Embryonic facial prominence (tissue), 1 donor: Measurements from ENCODE around the gene UGT2B7.
"Not testable (repeated sequence)": the region's sequence is repeated elsewhere in the genome, so short reads cannot be mapped to it uniquely, and the experiment has no call there.

Experiments used
- DNase-seq: peaks from one replicate; pipeline ENCODE4 v3.0.0-alpha.2; 2016; ENCODE audit errors: extremely low spot score

Gene UGT2B7

DNA sequence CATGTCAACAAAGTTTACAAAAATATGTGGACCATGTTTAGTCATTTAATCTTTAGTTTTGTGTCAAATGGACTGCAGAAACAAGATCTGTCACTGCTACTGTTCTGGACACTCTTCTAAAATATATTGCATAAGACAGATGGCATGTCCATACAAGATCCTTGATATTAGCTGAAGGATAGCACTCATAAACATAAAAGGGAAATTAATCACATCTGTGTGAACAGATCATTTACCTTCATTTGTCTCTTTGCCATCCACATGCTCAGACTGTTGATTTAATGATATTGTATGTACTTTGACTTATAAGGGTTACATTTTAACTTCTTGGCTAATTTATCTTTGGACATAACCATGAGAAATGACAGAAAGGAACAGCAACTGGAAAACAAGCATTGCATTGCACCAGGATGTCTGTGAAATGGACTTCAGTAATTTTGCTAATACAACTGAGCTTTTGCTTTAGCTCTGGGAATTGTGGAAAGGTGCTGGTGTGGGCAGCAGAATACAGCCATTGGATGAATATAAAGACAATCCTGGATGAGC, at the start of gene UGT2B7:
Gene UGT2B7 (plus strand): TSS at position 364 of the 546 bp plus-strand sequence. CDS start 47 bp downstream, at position 411.
- DNase-seq: no peak

DNA sequence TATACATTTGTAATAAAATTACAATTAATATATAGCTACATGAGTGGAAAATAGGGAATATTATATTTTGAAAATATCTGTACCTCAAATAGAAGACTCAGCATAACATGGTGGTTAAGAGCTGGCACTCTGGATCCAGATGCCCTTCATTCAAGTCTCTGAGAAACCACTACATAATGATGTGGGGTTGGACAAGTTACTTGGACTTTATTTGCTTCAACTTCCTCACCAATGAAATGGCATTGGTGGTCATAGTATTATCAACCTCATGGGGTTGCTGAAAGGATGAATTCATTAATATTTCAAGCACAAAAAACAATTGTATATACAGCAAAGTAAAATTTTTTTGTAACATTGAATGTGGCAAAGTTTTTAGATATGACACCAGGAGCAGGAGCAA, 46.4 kb upstream of the UGT2B7 start:
- no peak for DNase-seq

DNA sequence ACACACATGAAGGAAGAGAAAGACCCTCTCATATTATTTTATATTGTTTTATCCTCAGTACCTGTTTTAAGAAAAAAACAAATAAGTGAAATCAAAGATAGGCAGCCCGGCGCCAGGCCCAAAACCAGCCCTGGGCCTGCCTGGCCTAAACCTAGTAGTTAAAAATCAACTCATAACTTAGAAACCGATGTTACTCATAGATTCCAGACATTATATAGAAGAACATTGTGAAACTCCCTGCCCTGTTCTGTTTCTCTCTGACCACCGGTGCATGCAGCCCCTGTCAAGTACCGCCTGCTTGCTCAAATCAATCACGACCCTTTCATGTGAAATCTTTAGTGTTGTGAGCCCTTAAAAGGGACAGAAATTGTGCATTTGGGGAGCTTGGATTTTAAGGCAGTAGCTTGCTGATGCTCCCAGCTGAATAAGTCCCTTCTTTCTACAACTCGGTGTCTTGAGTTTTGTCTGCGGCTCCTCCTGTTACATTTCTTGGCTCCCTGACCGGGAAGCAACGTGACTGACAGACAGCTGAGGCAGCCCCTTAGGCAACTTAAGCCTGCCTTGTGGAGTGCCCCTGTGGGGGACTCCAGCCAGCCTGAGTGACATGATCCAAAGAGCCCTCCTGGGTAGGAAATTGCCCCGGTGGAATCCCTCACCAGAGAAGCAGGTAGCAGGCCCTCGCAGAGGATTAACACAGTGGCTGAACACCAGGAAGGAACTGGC, 45.3 kb upstream of the UGT2B7 start:
- not testable (repeated sequence) for DNase-seq

DNA sequence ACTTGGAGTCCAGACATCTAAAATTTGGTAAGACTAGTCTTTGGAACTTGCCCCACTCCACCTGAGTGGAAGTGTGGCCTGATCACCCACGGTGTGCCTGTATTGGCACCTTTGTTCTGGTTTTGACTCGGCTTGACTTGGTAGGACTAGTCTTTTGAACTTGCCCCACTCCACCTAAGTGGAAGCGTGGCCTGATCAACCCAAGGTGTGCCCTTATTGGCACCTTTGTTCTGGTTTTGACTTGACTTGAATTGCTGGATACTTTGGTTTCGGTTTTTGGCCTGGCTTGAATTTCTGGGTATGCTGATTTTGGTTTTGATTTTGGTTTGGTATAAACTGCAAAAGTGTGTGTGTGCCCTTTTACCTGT, 44.7 kb upstream of the UGT2B7 start:
- DNase-seq: no peak

DNA sequence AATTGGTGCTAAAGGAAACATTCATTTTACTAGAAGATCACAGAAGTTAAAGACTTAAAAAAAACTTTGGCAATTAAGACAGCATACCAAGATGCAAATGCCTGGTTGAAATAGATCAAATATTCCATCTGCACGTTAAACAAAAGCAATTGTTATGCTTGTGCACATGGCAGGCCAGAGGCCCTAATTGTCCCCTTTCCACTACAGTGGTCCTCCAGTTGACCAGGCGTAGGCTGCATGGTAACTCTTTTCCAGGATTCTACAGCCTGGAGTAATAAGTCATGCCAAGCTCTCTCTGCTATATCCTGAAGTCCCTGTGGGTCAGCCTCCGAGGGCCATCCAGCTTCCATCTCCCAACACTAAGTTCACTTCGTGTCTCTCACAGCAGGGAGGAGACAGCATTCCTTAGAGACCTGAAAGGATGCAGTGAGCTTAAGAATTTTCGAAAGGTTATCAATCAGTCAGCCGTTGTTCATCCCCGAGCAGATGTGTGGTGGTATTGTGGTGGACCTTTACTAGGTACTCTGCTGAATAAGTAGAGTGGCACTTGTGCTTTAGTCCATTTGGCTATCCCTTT, 42.9 kb upstream of the UGT2B7 start:
- DNase-seq: not testable (repeated sequence)

DNA sequence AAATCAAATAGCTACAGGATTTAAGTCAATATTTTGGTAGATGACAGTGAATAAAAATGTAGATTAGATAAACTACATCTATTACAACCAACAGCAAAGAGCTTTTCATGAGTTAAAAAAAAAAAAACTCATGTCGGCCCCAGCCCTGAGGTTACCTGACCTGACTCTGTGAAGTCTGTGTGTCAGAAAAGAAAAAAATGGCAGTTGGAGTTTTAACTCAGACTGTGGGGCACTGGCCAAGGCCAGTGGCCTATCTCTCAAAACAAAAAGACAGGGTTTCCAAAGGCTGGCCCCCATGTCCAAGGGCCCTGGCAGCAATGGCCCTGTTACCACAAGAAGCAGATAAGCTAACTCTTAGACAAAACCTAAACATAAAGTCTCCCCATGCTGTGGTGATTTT, 42.2 kb upstream of the UGT2B7 start:
- DNase-seq: not testable (repeated sequence)

DNA sequence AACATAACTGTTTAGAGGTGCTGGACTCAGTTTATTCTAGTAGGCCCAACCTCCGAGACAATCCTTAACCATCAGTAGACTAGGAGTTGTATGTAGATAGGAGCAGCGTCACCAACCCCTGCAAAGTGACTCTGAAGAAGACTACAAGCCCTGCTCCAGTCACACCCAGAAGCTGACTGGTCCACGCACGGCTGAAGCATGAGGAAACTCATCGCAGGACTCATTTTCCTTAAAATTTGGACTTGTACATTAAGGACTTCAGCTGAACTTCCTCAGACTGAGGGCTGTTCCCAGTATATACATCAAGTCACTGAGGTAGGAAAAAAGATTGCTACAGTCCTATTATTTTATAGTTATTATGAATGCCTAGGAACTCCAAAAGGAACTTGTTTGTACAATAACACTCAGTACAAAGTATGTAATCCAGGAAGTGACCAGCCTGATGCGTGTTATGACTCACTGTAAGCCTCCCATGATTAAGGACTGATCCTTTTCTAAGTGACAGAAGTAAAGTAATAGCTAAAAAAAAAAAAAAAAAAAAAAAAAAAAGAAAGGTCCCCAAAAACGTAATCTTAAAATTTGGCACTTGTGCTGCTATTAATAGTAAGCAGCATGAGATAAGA, 41.6 kb upstream of the UGT2B7 start:
- DNase-seq: no peak

DNA sequence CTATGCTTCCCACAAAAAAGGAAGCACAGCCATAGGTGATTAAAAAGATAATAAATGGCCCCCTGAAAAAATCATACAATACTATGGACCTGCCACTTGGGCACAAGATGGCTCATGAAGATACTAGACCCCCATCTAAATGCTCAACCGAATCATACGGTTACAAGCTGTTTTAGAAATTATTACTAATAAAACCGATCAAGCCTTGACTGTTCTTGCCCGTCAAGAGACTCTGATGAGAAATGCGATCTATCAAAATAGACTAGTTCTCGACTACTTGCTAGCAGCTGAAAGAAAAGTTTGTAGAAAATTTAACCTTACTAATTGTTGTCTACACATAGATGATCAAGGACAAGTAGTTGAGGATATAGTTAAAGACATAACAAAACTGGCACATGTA, 40.1 kb upstream of the UGT2B7 start:
- DNase-seq: no peak

DNA sequence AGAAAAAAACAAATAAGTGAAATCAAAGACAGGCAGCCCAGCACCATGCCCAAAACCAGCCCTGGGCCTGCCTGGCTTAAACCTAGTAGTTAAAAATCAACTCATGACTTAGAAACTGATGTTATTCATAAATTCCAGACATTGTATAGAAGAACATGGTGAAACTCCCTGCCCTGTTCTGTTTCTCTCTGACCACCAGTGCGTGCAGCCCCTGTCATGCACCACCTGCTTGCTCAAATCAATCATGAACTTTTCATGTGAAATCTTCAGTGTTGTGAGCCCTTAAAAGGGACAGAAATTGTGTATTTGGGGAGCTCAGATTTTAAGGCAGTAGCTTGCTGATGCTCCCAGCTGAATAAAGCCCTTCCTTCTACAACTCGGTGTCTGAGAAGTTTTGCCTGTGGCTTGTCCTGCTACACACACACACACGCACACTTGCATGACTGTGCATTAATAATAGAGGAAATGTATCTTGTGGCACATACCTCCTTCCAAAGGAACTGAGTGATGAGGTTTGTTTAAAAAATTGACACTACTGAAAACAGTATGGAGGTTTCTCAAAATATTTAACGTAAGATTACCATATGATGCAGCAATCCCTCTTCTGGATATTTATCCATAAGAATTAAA, 39.2 kb upstream of the UGT2B7 start:
- no peak for DNase-seq

DNA sequence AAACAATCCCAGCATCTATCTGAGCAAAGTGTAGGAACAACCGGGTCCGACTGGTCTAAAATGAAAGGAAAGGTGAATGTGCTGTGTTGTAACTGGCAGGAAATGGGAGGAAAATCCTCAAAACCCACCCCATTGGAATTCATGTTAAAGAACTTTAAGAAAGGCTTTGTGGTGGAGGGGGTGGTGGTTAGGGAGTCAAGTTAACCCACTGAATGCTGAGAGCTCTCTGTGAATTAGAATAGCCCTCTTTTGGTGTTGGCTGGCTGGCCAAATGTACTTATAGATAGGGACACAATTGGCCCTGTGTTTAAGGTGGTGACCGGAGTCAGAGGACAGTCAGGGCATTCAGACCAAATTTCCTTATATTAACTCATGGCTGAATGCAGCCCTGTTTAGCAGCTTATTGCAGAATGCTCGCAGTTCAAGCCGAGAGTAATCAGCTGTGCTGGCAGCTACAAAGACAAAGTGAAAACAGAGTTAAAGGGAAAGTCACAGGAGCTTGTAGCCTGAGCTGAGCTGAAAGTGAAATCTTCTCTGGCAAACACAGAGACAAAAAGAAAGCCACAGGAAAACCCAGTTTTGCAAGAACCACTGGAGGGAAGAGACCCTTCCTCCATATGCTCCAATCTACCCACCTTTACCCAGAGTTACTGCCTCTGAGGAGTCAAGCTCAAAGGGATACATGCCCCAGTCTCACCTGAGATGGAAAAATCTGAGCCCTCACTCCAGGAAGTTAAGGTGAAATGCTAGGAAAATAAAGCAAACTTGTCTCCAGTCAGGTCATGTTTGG, 38.5 kb upstream of the UGT2B7 start:
- DNase-seq: peak; percentile 6

DNA sequence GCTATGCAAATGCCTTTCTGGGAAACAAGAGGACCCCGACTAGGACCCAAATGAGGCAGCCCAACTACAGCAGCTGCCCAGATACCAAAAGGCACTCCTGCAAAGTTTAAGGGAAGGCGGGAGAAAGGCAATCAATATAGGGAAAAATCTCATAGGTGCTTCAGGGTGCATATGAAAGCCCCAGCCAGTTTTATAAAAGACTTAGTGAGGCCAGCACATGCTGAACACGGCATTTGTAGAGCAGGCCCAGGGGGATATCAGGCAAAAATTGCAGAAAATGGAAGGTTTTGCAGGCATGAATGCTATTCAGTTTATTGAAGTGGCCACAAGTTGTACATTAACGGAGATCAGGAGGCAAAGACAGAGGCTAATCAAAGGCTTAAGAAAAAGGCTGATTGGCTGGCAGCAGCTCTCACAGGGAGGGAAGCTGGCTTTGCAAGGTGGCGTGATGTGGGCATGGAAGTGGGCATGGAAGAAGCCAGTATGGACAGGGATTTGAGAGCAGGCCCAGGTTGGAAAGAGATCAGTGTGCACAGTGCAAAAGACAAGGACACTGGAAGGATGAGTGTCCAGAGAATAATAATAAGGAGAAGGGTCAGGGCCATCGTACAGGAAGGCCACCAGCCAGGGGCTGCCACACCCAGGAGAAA, 37.7 kb upstream of the UGT2B7 start:
- no peak for DNase-seq

DNA sequence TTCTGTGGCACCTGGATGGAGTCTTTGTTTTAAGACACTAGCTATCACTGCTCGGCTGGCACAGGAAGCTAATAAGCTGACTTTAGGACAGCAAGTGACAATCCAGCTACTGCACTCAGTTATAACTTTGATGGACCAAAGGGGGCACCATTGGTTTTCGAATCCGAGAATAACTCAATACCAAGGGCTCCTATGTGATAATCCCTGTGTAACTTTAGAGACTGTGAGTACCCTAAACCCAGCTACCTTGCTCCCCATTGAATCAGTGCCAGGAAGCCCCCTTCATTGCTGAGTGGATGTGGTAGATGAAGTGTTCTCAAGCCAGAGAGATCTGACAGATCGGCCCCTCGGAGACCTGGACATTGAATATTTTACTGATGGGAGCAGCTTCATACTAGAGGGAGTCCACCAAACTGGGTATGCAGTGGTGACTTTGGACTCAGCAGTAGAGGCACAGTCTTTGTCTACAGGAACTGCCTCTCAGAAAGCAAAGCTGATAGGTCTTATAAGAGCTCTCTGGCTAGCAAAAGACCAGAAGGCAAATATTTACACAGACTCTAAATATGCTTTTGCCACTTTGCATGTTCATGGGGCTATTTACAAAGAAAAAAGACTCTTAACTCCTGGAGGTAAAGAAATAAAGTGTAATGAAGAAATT, 35.5 kb upstream of the UGT2B7 start:
- DNase-seq: no peak

DNA sequence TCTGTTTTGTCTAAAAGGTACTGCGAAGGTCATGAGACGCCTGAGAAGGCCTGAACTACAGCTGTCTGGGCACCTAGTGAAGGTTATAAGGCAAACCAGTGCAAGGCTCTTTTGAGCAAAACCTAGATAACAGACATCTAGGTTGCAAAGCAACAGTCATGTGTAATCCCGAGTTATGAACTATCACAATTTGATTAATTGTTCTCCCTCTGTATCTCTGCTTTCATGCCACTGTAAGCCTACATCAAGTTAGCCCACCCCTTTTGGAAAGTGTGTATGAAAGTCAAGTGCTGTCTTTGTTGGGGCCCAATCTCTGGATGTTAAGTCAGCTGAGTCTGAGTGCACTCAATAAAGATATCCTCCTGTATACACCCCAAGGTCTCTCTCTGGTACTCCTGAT, 31.9 kb upstream of the UGT2B7 start:
- DNase-seq: no peak

DNA sequence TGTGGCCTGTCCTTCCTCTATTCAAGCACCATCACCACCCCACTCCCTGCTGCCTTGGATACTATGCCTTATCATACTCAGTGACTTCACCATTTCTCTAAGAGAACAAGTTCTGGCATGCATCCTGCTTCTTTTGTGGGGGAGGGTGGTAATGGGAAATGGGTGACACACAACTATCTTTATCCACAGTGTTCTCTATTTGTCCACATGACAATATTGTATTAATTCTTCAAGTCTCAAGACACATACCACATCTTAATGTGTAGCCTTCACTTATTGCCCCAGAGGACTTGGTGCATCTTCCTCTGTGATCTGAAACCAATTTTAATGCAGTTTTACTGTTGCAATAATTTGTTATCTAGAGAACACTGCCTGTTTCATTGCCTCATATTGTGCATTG, 29.3 kb upstream of the UGT2B7 start:
- DNase-seq: no peak

DNA sequence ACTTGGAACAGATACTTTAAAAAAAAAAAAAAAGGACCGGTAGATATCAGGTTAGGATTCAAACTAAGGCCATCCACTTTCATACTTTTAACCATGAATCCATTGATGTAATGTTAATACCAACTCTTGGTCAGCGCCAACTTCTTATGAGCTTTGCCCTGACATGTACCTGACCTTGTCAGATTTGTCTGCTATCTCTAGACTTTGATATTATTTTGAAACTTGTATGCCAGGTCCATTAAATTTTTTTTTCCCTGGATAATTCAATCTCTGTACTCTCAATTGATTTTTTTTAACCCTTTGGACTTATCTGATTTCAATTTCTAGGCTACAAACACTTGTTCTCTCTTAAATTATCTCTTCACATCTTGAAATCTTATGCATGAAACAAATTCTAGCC, 27.2 kb upstream of the UGT2B7 start:
- DNase-seq: no peak

DNA sequence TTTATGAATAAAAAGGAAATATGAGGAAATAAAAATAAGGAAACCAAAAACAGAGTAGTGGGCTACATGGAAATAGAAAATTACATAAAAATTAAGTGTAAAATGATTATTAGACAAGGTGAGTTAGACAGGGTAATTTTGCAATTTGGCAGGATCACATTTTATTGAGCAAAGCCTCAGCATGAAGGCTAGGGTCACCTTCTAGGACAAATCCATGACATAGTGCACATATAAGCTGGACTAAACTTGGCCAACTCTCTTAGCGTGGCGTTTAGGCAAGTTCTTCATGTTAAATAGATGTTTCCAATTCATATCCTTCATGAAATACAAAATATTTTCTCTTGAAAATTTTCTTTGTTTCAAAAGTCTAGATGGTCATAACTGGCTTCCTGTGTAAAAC, 25.7 kb upstream of the UGT2B7 start:
- no peak for DNase-seq

DNA sequence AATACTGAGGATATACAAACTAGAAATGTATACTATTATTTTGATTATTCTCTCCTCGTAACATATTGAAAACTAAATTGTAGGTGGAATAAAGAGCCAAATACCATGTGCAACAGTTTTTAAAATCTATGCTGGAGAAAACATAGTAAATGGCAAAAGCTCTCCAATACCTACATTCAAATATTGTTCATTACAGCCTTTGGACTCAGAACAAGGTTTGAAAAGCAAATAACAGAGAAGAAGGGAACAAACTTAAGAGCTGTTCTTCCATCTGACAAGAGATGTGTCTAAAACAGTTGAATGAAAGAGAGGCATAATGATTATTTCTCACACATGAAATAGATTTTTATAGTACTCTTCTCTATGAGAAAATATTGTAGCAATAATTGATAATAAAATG, 25.0 kb upstream of the UGT2B7 start:
- no peak for DNase-seq

DNA sequence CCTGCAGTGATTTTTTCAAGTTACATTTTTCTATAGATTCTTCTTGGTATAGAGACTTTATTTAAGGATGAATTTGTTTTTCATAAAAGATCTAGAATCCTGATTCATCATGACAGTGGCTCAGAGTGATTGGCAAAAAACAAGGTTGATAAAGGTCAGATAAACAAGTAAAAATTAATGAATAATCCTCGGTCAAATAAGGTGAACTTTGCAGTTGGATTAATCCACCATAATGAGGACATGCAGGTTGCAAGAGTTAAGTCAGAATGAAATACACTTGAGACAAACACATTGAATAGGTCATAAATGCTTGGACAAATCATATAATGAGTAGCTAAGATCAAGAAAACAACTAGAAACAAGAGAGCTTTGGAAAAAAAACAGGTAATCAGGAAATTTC, 22.9 kb upstream of the UGT2B7 start:
- DNase-seq: no peak

DNA sequence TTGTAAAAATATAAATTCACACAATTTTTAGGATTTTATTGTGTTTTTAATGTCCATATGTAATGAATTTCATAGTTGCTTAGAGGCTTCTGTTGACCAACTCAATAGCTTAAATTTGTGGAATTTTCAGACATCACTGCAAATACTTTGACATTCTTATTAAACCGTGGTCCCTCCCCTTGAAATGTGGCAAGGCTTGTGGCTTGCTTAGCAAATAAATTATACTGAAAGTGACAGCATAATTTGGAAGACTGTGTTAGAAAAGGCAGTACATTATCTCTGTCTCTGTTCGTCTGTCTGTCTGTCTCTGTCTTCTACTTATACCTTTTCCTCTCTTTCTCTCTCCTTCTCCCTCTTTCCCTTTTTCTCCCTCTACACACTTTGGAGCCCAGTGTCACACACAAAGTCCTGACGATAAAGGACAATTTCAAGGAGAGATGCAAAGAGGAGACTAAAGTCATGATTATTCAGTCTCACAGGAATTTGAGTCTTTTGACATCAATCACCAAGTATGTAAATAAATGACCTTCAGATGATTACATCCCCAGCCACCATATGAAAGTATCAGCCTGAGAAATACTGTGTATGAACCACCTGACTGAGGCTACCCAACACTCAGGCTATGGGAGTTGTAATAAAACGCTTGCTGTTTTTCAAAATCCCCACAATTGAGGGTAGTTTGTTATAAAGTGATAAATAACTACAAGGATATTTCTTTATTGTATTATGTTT, 21.0 kb upstream of the UGT2B7 start:
- DNase-seq: no peak

DNA sequence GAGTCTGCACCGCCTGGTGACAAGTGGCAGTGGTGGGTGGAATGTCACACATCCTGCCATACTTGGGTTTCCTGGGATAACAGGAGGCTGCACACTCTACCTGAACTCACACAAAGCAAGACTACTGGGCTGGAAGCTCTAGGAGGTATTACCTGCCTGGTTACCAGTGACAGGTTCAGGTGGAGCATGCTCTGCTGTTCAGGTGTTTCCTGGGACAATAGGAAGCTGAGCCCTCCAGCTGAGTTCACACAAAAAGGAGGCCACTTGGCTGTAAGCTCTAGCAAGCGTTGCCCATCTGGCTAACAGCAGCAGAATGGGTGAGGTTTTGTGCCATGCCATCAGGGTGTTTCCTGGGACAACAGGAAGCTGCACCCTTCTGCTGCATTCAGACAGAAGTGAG, 17.4 kb upstream of the UGT2B7 start:
- no peak for DNase-seq
